Vagina (tissue), 2 donors: ENCODE results near the gene FYB2. TPM values are rescaled to one million over a fixed set of nuclear protein-coding genes. Genes with fewer than 3 reads are reported as not detected.

ENCODE experiments used
- DNase-seq, 2 donors: peaks; one replicate each; pipeline ENCODE4 v3.0.0-alpha.2; 2017; ENCODE audit errors: extremely low spot score in 2 of 2
- H3K27ac ChIP-seq: fragments of 200-600 bp; sonication (generic); one replicate; pipeline ENCODE4 v1.5.1; 2019
- H3K27me3 ChIP-seq: fragments of 200-600 bp; sonication (generic); one replicate; pipeline ENCODE4 v1.5.1; 2019
- H3K36me3 ChIP-seq, 2 donors: fragments of 200-600 bp; sonication (generic); one replicate each; pipeline ENCODE4 v1.5.1; 2017 to 2019
- H3K4me1 ChIP-seq: fragments of 200-600 bp; sonication (generic); one replicate; pipeline ENCODE4 v1.5.1; 2019
- H3K4me3 ChIP-seq, 2 donors: fragments of 200-600 bp; sonication (generic); 1 replicate in 1 of 2; 2 replicates in 1 of 2; pipeline ENCODE4 v1.5.1; 2016 to 2019
- H3K9me3 ChIP-seq: fragments of 200-600 bp; sonication (generic); one replicate; pipeline ENCODE4 v1.5.1; 2019
- POLR2A ChIP-seq, 2 donors: fragments of 450-650 bp; IDR thresholded peaks; one replicate each; pipeline ENCODE4 v1.6.1; 2017; ENCODE audit warnings: antibody characterized with exemption in 2 of 2, mild to moderate bottlenecking in 2 of 2, moderate library complexity in 2 of 2
- POLR2AphosphoS5 ChIP-seq, 2 donors: sonication (generic); formaldehyde crosslinking; IDR thresholded peaks; one replicate each; pipeline ENCODE4 v1.9.0; 2017; ENCODE audit warnings: antibody characterized with exemption in 2 of 2, mild to moderate bottlenecking in 2 of 2, low read depth in 1 of 2; ENCODE audit not compliant: insufficient read depth in 1 of 2
- intact Hi-C: fragments of 100-400 bp; cut with DNase I; formaldehyde crosslinking; loops from one replicate; pipeline ENCODE4 v1.15.1; 2023
- total RNA-seq: library from RNA; depleted of rRNA; stranded (reverse); fragments of >200 nt; gene quantifications from one replicate; pipeline ENCODE4 v1.2.3, GENCODE V29; 2016
- TF ChIP-seq, protein P1 (sequence below), 3 experiments: fragments of 450-650 bp in 2 of 3; fragments of 200-600 bp in 1 of 3; sonication (generic) in 1 of 3; IDR thresholded peaks; one replicate each; pipeline ENCODE4 v1.5.1; 2017 to 2019; ENCODE audit warnings: antibody characterized with exemption in 3 of 3, mild to moderate bottlenecking in 2 of 3, moderate library complexity in 2 of 3

Gene FYB2
- total RNA-seq, 1 donor from 2014 or later = not detected

DNA sequence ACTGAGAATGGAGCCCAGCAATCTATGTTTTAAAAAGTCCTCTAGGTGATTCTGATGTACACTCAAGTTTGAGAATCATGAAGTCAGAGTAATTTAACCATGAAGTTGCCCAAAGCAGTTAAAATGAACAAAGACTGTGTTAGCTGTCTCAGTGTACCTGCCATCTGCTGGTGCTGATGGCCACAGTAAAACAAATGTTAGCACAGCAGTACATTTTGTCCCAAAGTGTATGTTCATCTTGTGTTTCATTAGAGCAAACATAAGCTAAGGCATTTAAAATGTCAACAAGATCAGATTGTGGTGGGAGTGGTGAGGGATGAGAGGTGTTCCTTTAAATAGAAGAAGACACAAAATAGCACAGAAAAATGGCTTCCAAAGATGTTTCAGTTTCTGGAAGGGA lies 31.1 kb downstream of the FYB2 start:
- TF ChIP-seq POLR2AphosphoS5 (IDR thresholded peaks at IDR 0.05; ENCODE audit: insufficient read depth in 1 of 2, low read depth in 1 of 2) (no peak), POLR2A (IDR thresholded peaks at IDR 0.05) (no peak)
- TF ChIP-seq, protein P1, sequence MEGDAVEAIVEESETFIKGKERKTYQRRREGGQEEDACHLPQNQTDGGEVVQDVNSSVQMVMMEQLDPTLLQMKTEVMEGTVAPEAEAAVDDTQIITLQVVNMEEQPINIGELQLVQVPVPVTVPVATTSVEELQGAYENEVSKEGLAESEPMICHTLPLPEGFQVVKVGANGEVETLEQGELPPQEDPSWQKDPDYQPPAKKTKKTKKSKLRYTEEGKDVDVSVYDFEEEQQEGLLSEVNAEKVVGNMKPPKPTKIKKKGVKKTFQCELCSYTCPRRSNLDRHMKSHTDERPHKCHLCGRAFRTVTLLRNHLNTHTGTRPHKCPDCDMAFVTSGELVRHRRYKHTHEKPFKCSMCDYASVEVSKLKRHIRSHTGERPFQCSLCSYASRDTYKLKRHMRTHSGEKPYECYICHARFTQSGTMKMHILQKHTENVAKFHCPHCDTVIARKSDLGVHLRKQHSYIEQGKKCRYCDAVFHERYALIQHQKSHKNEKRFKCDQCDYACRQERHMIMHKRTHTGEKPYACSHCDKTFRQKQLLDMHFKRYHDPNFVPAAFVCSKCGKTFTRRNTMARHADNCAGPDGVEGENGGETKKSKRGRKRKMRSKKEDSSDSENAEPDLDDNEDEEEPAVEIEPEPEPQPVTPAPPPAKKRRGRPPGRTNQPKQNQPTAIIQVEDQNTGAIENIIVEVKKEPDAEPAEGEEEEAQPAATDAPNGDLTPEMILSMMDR (IDR thresholded peaks at IDR 0.05) = no peak
- Histone ChIP-seq H3K36me3 (no peaks in the 10 kb centered on the region), H3K9me3 (no peaks in the 10 kb centered on the region), H3K27ac (no peak overlapping the region), H3K4me3 (no peak overlapping the region), H3K27me3 (no peaks in the 10 kb centered on the region), H3K4me1 (no peaks in the 10 kb centered on the region)
- no peak for DNase-seq
- intact Hi-C loops = no loop called here

DNA sequence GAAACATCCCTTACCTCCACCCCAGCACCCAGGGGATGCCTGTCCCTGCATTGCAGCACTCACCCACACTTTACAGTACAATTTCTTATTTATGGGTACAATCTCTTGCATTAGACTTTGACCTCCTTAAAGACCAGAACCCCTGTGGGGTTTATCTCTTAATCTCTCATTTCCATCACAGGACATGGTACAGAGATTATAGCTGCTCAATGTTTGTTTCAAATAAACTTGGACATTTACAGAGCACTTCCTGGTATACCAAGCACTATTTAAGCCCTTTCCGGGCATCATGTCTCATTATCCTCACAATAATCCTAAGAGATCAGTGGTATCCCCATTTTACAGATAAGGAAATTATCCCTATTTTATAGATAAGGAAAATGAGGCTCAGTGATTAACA lies 31.9 kb downstream of the FYB2 start:
- H3K4me1 ChIP-seq = no peaks in the 10 kb centered on the region
- TF ChIP-seq POLR2AphosphoS5 (IDR thresholded peaks at IDR 0.05; ENCODE audit: insufficient read depth in 1 of 2, low read depth in 1 of 2) (no peak), POLR2A (IDR thresholded peaks at IDR 0.05) (no peak)
- TF ChIP-seq, protein P1 (IDR thresholded peaks at IDR 0.05) = no peak
- intact Hi-C loops = no loop called here

DNA sequence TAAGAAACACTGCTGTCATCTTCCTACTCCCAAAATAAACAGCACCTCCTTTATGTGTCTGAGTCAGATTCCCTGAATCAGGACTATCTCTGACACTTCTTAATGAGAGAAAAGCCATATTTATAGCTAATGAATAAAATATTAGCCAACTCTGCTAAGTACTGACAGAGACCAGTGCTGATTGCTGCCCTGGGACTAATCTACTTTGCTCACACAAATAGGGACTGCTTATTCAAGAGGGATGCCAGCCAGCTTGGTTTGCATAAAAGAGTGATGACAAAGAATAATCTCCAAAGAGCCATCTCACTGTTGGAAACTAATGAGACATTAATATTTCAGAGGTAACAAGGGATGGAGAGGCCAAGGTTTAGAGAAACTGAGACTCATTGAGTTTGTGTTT lies 36.4 kb downstream of the FYB2 start:
- H3K27me3 ChIP-seq = no peaks in the 10 kb centered on the region
- no peak overlapping the region for H3K27ac ChIP-seq
- intact Hi-C loops = no loop called here
- TF ChIP-seq POLR2AphosphoS5 (IDR thresholded peaks at IDR 0.05; ENCODE audit: insufficient read depth in 1 of 2, low read depth in 1 of 2) (no peak), POLR2A (IDR thresholded peaks at IDR 0.05) (no peak)
- TF ChIP-seq, protein P1 (IDR thresholded peaks at IDR 0.05) = no peak
- no peaks in the 10 kb centered on the region for H3K4me1 ChIP-seq
- no peak for DNase-seq
- no peaks in the 10 kb centered on the region for H3K9me3 ChIP-seq
- H3K36me3 ChIP-seq = no peaks in the 10 kb centered on the region
- no peak overlapping the region for H3K4me3 ChIP-seq

More for the DNA sequence above, 31.9 kb downstream of the FYB2 start:
- Histone ChIP-seq H3K36me3 (no peaks in the 10 kb centered on the region), H3K27ac (no peak overlapping the region), H3K4me3 (no peak overlapping the region), H3K9me3 (no peaks in the 10 kb centered on the region), H3K27me3 (no peaks in the 10 kb centered on the region)
- no peak for DNase-seq

DNA sequence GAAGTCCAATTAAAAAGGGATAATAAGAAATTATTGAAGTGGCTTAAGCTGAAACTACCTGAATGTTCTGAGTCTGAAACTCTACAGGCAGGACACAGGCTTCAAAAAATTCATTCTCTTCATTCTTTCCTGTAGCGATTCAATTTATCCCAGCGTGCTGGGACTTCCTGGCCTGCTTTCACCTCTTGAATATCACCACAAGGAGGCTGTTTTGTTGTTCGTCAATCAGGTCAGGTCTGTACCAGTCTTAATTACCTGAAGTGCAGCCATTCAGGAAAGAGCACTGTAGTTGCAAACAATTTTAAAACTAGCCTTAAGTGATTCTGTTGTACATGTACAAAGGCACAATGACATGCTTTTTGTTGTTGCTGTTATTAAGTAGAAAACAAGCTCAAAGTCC lies 38.4 kb downstream of the FYB2 start:
- no peak for DNase-seq
- H3K36me3 ChIP-seq = no peaks in the 10 kb centered on the region
- H3K4me3 ChIP-seq = no peak overlapping the region
- no peak overlapping the region for H3K27ac ChIP-seq
- intact Hi-C loops = no loop called here
- H3K4me1 ChIP-seq = no peaks in the 10 kb centered on the region
- no peaks in the 10 kb centered on the region for H3K27me3 ChIP-seq
- no peak for TF ChIP-seq POLR2AphosphoS5 (IDR thresholded peaks at IDR 0.05; ENCODE audit: insufficient read depth in 1 of 2, low read depth in 1 of 2)
- TF ChIP-seq, protein P1 (IDR thresholded peaks at IDR 0.05) = no peak
- no peak for TF ChIP-seq POLR2A (IDR thresholded peaks at IDR 0.05)
- no peaks in the 10 kb centered on the region for H3K9me3 ChIP-seq

DNA sequence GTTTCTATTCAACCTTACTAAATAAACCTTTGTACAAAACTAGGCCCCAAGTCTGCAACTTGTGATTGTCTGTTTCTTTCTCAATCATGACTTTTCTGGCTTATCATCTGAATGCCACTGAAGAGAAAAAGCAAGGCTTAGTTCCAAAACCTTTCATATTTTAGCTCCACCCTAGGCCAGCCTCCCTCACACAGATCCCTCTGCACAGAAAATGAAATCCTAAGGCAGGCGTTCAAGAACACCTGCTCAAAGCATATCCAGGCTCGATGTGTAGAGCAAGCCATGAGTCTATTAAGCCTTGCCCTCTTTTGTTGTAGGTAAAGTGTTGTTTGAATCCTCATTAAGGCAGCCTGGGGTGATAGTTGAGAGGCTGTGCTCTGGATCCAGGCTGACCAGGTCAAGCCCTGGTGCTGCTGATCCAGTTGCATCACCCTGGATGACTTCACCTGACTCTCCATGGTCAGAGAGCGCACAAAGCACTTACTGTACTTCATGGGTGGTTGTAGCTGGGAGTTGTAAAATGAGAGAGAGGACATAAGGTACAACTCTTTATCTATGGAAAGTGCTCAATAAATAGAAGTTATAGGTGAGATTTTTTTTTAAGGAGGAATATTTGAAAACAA lies 39.0 kb downstream of the FYB2 start:
- no peaks in the 10 kb centered on the region for H3K27me3 ChIP-seq
- H3K9me3 ChIP-seq = no peaks in the 10 kb centered on the region
- TF ChIP-seq, protein P1 (IDR thresholded peaks at IDR 0.05) = no peak
- no peak for TF ChIP-seq POLR2A (IDR thresholded peaks at IDR 0.05)
- no peak for TF ChIP-seq POLR2AphosphoS5 (IDR thresholded peaks at IDR 0.05; ENCODE audit: insufficient read depth in 1 of 2, low read depth in 1 of 2)
- DNase-seq = no peak
- H3K27ac ChIP-seq = no peak overlapping the region
- intact Hi-C loops = no loop called here
- H3K36me3 ChIP-seq = no peaks in the 10 kb centered on the region
- H3K4me3 ChIP-seq = no peak overlapping the region
- H3K4me1 ChIP-seq = no peaks in the 10 kb centered on the region
